Epithelial cell of proximal tubule (primary cell): ENCODE data around the gene LY6G6F. TPM values are rescaled to one million over a fixed set of nuclear protein-coding genes. Genes with fewer than 3 reads are reported as not detected.
A peak's percentile ranks its signal among the peaks of the same experiment; 100 is the strongest.

ENCODE experiments used
- DNase-seq: peaks from one replicate; pipeline ENCODE4 v3.0.0-alpha.2; 2011; ENCODE audit warnings: low read depth
- H3K4me3 ChIP-seq: 2 replicates; pipeline ENCODE4 v1.5.1; 2011; ENCODE audit warnings: low read depth, mild to moderate bottlenecking, low read length
- CTCF ChIP-seq: conservative IDR thresholded peaks from 2 replicates; pipeline ENCODE4 v1.5.1; 2012; ENCODE audit warnings: low read depth, mild to moderate bottlenecking, low read length
- total RNA-seq: library from RNA; depleted of rRNA; stranded (reverse); fragments of >200 nt; gene quantifications from 2 replicates; pipeline ENCODE4 v1.2.3, GENCODE V29; 2015

LY6G6F gene
- total RNA-seq, 1 donor from 2014 or later = not detected

- peak; percentile 62 for DNase-seq
- TF ChIP-seq CTCF = no peak
- peak within 1 kb of the TSS; percentile 98 for H3K4me3 ChIP-seq
Observed at GRCh38 chr6:31664790-31665500, 41.7 kb upstream of the LY6G6F start, which contains the start of gene GPANK1. GPANK1 (minus strand) TSS chr6:31664997; CDS start chr6:31664478, 519 bp downstream.

GRCh38 chr6:31665501-31666336 is 40.9 kb upstream of the LY6G6F start, which contains the start of gene CSNK2B:
CSNK2B (plus strand) TSS chr6:31666080; CDS start chr6:31666832, 752 bp downstream.
- peak; percentile 77 for DNase-seq
- no peak for TF ChIP-seq CTCF
- H3K4me3 ChIP-seq = peak within 1 kb of the TSS; percentile 98

GRCh38 chr6:31666337-31666965 is 40.2 kb upstream of the LY6G6F start:
- TF ChIP-seq CTCF = no peak
- H3K4me3 ChIP-seq = peak overlapping the region; percentile 98
- DNase-seq = no peak

GRCh38 chr6:31669676-31670075 is 37.0 kb upstream of the LY6G6F start, which contains the start of gene LY6G5B:
LY6G5B (plus strand) TSS chr6:31669976; CDS start chr6:31670951, 975 bp downstream.
- no peak for DNase-seq
- no peak for TF ChIP-seq CTCF

GRCh38 chr6:31676322-31676903 is 30.3 kb upstream of the LY6G6F start:
- TF ChIP-seq CTCF = no peak

More at GRCh38 chr6:31669676-31670075, 37.0 kb upstream of the LY6G6F start, which contains the start of gene LY6G5B:
- no peak within 1 kb of the TSS for H3K4me3 ChIP-seq

GRCh38 chr6:31676904-31677303 is 29.8 kb upstream of the LY6G6F start:
- no peak overlapping the region for H3K4me3 ChIP-seq
- no peak for DNase-seq
- TF ChIP-seq CTCF = no peak

More at GRCh38 chr6:31676322-31676903, 30.3 kb upstream of the LY6G6F start:
- no peak for DNase-seq
- no peak overlapping the region for H3K4me3 ChIP-seq
